SHP77 (cell line): ENCODE measurements around the gene AS3MT.
"Not testable (repeated sequence)": the region's sequence is repeated elsewhere in the genome, so short reads cannot be mapped to it uniquely, and the experiment has no call there.

Experiments
- DNase-seq, 2 experiments: peaks; one replicate each; lab custom pipeline; 2025; lab: John Stamatoyannopoulos, UW

Gene AS3MT

GRCh38 chr10:102919246-102919959 is 50.1 kb downstream of the AS3MT start:
- DNase-seq: peak in 1 of 2 experiments; percentile 18

DNA sequence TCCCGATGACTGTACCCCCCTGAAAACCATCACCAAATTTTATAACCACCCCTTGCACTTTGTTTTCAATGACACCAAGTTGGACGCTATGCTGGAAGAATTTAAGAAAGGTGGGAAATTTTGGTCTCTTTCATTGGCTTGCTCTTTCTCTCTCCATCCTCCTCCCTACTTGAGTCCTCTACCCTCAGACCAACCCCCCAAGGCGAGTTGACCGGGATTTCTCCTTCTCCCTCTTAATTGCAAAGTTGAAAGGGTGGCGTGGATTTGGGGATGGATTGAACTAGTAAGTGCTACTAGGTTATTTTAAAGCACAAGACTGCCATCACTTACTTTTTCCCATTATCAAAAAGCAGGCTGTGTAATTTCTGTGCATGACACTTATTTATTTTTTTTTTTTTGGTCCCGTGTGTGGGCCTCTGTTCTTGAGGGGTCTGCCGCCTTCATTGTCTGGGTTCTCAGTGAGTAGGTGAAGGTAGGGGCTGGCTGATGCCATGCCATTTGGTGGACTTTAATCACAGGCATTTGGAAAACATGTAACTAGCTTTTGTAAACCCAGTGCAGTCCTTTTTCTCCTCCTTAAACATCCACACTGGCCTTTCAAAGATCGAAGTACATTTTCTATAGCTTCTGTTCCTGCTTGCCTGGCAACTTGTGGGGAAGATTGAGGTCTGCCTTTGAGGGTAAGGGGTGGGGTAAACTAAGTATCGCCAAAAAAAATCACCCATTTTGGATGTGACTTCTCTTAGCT is 50.9 kb downstream of the AS3MT start:
- no peak for DNase-seq

DNA sequence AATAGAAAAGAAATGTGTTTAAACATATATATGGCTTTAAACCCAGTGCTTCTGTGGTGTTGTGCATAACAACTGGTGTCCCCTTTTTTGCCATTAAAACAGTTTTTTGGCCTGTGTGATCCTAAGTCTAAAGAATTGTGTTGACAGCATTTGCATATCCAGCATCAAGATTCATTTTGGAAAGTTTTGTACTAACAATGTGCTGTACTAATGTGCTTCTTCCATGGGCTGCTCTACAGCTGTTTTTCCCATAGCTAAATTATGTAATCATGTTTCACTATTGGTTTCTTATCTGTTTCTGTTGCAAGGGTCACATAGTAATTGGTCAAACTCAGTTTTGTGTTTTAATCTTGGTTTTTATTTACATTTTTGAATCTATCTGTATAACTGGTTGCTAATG is 54.3 kb downstream of the AS3MT start:
- no peak for DNase-seq

GRCh38 chr10:102926842-102927241 is 57.6 kb downstream of the AS3MT start:
- no peak for DNase-seq

DNA sequence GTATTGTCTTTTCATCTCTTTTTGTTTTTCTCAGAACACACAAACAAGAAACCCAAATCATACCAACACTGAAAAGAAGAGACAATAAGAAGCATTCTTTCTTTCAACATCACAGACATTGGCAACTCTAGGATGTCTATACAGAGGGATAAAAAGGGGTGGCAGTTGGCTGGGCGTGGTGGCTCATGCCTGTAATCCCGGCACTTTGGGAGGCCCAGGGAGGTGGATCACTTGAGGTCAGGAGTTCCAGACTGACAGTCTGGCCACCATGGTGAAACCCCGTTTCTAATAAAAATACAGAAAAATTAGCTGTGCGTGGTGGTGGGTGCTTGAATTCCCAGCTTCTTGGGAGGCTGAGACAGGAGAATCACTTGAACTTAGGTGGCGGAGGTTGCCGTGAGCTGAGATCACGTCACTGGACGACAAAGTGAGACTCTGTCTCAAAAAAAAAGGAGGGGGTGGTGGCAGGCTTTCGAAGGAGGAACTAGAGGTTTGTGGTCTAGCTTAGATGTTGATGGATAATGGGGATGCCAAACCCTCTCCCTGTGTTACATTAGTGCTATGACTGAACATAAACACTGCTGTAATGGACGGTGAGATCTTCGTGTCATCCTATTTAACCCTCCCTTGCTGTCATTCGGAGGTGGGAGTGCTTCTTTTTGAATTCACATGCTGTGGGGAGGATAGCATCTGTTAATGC is 58.2 kb downstream of the AS3MT start:
- DNase-seq: no peak

- not testable (repeated sequence) for DNase-seq
Observed at GRCh38 chr10:102928442-102928841, 59.2 kb downstream of the AS3MT start.

GRCh38 chr10:102930720-102931119 is 61.5 kb downstream of the AS3MT start:
- no peak for DNase-seq

DNA sequence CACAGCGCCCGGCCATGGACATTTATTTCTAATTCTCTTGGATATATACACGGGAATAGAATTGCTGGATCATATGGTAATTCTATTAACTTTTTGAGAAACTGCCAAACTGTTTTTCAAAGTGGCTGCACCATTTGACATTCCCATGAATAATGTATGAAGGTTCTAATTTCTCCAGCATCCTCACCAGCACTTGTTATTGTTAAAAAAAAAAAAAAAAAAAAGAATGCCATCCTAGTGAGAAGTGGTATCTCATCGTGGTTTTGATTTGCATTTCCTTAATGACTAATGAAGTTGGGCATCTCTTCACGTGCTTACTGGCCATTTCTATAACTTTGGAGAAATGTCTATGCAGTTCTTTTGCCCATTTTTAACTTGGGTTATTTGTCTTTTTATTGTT is 62.4 kb downstream of the AS3MT start:
- DNase-seq: no peak

- no peak for DNase-seq
Observed at GRCh38 chr10:102935505-102935904, 66.2 kb downstream of the AS3MT start.

DNA sequence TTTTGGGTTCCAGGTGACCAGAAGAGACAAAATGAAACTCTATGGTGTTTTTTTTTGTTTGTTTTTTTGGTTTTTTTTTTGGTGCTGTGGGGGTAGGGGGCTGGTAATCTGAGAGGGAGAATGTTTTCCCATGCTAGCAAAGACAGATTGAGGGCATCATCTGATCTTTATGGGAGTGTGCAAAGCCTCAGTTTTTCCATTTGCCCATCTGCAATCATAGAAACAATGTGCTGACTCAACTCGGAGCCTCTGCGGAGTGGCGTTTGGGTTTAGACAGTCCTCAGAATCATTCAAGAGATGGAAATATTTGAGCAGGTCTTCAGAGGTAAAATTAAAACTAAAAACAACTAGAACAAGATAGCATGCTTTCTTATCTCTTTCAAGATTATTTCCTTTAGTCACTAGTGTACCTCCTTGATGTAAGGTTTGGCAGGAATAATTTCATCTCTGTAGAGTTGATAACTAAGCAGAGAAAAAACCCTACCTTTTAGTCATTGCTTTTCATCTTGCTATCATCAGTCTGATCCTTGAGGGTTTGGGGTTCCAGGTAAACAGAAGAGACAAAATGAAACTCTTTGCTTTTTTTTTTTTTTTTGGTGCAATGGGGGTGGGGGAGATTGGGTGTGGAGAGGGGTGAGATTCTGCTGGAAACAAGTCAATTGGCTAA is 66.8 kb downstream of the AS3MT start:
- DNase-seq: no peak

DNA sequence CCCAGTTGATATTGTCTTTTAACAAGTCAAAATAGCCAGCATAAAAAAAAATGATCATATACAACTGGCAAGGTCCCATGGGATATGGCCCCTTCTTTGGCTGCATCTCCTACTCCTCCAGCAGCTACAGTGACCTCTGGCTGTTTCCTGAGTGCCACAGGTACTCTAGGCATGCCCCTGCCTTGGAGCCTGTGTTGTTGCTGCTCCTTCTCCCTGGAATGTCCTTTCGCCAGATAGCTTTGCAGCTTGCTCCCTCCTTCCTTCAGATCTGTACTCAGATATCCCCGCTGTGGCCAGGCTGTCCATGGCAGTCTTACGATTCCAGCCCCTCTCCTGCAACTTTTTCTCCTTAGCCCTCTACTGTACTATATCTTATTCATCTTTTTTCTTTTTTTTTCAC is 72.1 kb downstream of the AS3MT start:
- DNase-seq: no peak

DNA sequence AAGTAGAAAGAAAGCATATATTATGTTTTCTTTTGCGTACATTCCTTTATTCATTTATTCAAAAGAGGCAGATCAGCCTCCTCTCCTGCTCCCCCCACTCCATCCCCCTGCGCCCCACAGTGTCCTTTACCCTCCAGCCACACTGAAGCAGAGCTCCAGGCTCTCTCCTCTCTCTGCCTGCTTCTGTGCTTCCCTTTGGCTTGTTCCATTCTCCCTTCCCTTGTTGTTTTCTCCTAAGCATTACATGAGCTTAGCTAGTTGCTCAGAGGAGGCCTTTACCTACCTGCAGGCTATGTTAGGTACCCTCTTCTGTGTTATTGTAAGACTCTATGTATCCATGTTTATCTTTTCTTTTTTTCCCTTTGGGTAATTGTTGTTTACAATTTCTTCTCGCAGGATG is 76.2 kb downstream of the AS3MT start:
- no peak for DNase-seq

- DNase-seq: no peak
Observed at GRCh38 chr10:102945962-102946361, 76.7 kb downstream of the AS3MT start.

DNA sequence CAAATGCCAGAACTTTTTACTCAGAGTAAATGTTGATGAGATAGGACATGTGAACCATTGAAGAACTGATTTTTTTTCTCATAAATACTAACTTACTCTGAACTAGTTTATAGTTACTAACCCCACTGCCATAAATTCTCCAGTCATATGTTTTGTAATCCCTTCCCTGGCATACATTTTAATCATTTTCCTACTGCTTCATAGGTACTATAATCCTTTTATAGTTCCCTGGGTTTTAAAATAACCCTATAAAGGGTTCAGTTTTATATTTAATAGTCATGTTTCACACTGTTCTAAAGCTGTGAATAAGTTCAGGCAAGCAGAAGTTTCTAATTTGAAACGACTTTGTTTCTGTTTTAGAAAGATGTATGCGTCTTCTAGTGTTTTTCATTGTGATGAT is 77.7 kb downstream of the AS3MT start:
- DNase-seq: no peak

DNA sequence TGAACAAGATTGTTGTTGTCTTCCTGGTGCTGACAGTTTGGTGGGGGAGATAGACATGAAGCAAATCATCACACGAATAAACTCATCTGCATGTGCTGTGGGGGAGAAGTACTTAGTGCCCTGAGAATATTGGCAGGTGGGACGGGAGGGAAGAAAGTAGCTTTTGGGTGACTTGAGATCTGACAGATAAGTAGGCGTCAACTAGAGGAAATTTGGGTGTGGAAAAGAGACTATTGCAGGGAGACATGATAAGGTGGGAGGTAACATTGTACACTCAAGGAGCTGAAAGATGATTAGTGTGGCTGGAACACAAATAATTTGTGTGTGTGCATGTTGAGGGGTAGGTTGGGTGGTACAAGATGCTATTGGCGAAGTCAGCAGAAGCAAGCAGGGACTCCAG is 78.9 kb downstream of the AS3MT start:
- no peak for DNase-seq

DNA sequence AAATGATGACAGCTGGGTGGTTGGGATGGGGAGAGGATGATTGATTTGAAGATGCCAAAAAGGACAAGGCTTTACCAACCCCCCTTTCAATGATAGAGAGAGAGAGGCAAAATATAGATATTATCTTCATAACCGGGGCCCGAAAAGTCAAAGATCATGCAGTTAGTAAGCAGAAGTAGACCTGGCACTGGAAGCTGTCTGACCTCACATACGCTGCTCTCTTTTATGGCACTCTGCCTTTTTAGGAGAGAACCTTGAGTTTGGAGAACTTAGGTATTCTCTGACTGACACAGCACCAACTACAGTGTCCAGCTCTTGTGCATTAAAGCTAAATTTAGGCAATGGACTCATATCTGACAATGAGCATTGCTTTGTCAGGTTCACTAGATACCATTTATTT is 79.5 kb downstream of the AS3MT start:
- no peak for DNase-seq

DNA sequence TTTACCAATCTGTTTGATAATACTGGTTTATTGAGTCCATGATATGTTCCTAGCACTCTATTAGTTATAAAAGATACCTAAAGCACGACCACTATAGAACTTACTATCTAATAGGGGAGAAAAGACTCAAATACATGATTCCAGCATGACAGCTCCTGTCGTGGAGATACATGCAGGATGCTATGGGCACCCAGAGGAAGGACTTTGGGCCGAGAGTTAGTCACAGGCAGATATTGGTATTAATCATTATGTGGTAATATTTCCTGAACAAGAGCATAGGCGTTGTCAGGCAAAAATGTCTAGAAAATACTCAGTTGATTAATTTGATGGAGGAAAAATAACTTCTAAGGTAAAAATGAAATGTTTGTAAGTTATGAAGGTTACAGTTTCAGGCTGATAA is 80.6 kb downstream of the AS3MT start:
- DNase-seq: no peak

DNA sequence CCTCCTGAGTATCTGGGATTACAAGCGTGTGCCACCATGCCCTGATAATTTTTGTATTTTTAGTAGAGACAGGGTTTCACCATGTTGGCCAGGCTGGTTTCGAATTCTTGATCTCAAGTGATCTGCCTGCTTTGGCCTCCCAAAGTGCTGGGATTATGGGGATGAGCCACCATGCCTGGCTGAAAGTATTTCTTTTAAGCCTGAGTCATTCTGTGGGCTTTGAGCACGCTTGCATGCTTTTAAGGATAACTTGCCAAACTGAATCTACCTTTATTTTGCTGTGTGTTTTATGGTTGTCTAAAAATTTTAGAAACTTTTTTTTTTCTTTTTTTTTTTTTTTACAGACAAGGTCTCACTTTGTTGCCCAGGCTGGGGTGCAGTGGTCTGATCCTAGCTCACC is 82.0 kb downstream of the AS3MT start:
- no peak for DNase-seq
